HepG2 (cell line): ENCODE results near the gene GATA5. TPM values are rescaled to one million over a fixed set of nuclear protein-coding genes. Genes with fewer than 3 reads are reported as not detected.
A peak's percentile ranks its signal among the peaks of the same experiment; 100 is the strongest.

Source experiments
- ATAC-seq: fragments of 200-7000 bp; cut with Tn5 transposase; 3 replicates; pipeline ENCODE4 v1.9.1; 2020; ENCODE audit warnings: mild to moderate bottlenecking, moderate library complexity
- BruUV-seq: library from RNA; stranded (reverse); fragments of 400-500 nt; replicated peaks from 2 replicates; lab custom pipeline; 2021; lab: Mats Ljungman, UMichigan
- CTCF ChIA-PET: fragments of 300-600 bp; formaldehyde crosslinking; extraction: SDS; loops from one replicate; lab custom pipeline; 2021; ENCODE audit warnings: low total read pairs, inconsistent platforms, low intra/inter-chr PET ratio; lab: Yijun Ruan, JAX
- POLR2A ChIA-PET: fragments of 350-600 bp; sonication (Branson Sonifier 250); formaldehyde crosslinking; loops from one replicate; lab custom pipeline; 2020; ENCODE audit warnings: antibody characterized with exemption, inconsistent platforms; lab: Yijun Ruan, JAX
- DNase-seq: peaks from one replicate; pipeline ENCODE4 v3.0.0-alpha.2; 2015; ENCODE audit warnings: low spot score
- FAIRE-seq: peaks from 3 replicates; lab custom pipeline; 2011; peaks lifted over from hg19 to GRCh38; lab: Jason Lieb, UNC
- H2AFZ ChIP-seq: one replicate; pipeline ENCODE4 v1.6.1; 2011; ENCODE audit warnings: low read length, inconsistent platforms
- H3K27ac ChIP-seq: fragments of 300-600 bp; 3 replicates; pipeline ENCODE4 v1.8.0; 2011; ENCODE audit warnings: mixed run types, mild to moderate bottlenecking, mixed read lengths, low read length, inconsistent platforms; ENCODE audit not compliant: insufficient read depth; ENCODE audit errors: extremely low read length
- H3K27me3 ChIP-seq, 2 experiments: fragments of 200-600 bp in 1 of 2; 2 replicates in 1 of 2; 3 replicates in 1 of 2; pipeline versions ENCODE4 v1.6.0 to v1.8.0; 2011; ENCODE audit warnings: low read length in 2 of 2, mild to moderate bottlenecking in 2 of 2, moderate library complexity in 2 of 2, inconsistent platforms in 1 of 2; ENCODE audit not compliant: insufficient read depth in 2 of 2, control insufficient read depth in 1 of 2
- H3K36me3 ChIP-seq, 2 experiments: fragments of 200-600 bp in 1 of 2; replicated peaks in 1 of 2; 2 replicates in 1 of 2; 3 replicates in 1 of 2; pipeline versions ENCODE4 v1.5.1 to v1.8.0; 2011; ENCODE audit warnings: low read length in 2 of 2, inconsistent platforms in 1 of 2; ENCODE audit not compliant: insufficient read depth in 2 of 2, control insufficient read depth in 1 of 2
- H3K4me1 ChIP-seq: 2 replicates; pipeline ENCODE4 v1.5.1; 2012; ENCODE audit warnings: low read length, inconsistent platforms; ENCODE audit not compliant: insufficient read depth
- H3K4me2 ChIP-seq: 2 replicates; pipeline ENCODE4 v1.6.0; 2011; ENCODE audit warnings: low read depth, low read length, inconsistent platforms
- H3K4me3 ChIP-seq, 3 experiments: fragments of 200-600 bp in 1 of 3; sonication (generic), shearing (Covaris generic) in 1 of 3; replicated peaks in 1 of 3; 2 replicates each; pipeline ENCODE4 v1.5.1; 2011 to 2016; ENCODE audit warnings: low read length in 3 of 3, inconsistent platforms in 2 of 3, low read depth in 2 of 3, mild to moderate bottlenecking in 2 of 3, control low read depth in 1 of 3, mixed read lengths in 1 of 3; ENCODE audit not compliant: insufficient read depth in 1 of 3
- H3K79me2 ChIP-seq: one replicate; pipeline ENCODE4 v1.6.1; 2011; ENCODE audit warnings: low read length, inconsistent platforms; ENCODE audit not compliant: insufficient read depth
- H3K9ac ChIP-seq: 2 replicates; pipeline ENCODE4 v1.6.0; 2011; ENCODE audit warnings: mild to moderate bottlenecking, low read depth, low read length, inconsistent platforms; ENCODE audit not compliant: insufficient read depth
- H3K9me3 ChIP-seq: 2 replicates; pipeline ENCODE4 v1.5.1; 2012; ENCODE audit warnings: mild to moderate bottlenecking, low read length
- H4K20me1 ChIP-seq: 2 replicates; pipeline ENCODE4 v1.6.0; 2011; ENCODE audit warnings: inconsistent platforms, mild to moderate bottlenecking, low read length, moderate library complexity; ENCODE audit not compliant: insufficient read depth
- BHLHE40 ChIP-seq: IDR thresholded peaks from 2 replicates; pipeline ENCODE4 v1.6.1; 2011; ENCODE audit warnings: low read length, improper control_type of control experiment
- CREB1 ChIP-seq, 2 experiments: fragments of 450-650 bp in 1 of 2; IDR thresholded peaks; 2 replicates each; pipeline ENCODE4 v1.6.1; 2016 to 2017; ENCODE audit warnings: control low read depth in 1 of 2, mild to moderate bottlenecking in 1 of 2, missing compliant biosample characterization in 1 of 2, missing genetic modification characterization in 1 of 2
- HHEX ChIP-seq: IDR thresholded peaks from 2 replicates; pipeline ENCODE4 v1.6.1; 2016; ENCODE audit warnings: control low read depth
- IRF1 ChIP-seq: sonication (generic); formaldehyde crosslinking; IDR thresholded peaks from 2 replicates; pipeline ENCODE4 v1.4.0; 2020; ENCODE audit warnings: low read depth, mild to moderate bottlenecking, missing genetic modification reagents
- ZNF749 ChIP-seq: sonication (generic); formaldehyde crosslinking; IDR thresholded peaks from 2 replicates; pipeline ENCODE4 v1.8.0; 2022; ENCODE audit warnings: mild to moderate bottlenecking, missing genetic modification reagents, moderate library complexity, borderline replicate concordance
- WGBS: methylation state at CpG from one replicate; pipeline ENCODE4 v1.1.6; 2017; ENCODE audit warnings: low lambda C conversion rate; 5-methylcytosine and 5-hydroxymethylcytosine counted together
- in situ Hi-C: cut with HindIII; loops from 2 replicates; pipeline ENCODE4 v1.10.0; 2017; ENCODE audit warnings: low pct_unique_long_range_greater_than_20kb; ENCODE audit not compliant: extremely low pct_ligation_motif_present
- intact Hi-C: fragments of 100-400 bp; cut with micrococcal nuclease; formaldehyde crosslinking; loops from one replicate; pipeline ENCODE4 v1.10.0; 2022; ENCODE audit not compliant: unreplicated experiment
- polyA plus RNA-seq, 8 experiments: library from polyadenylated mRNA; depleted of rRNA in 3 of 8; stranded (reverse) in 7 of 8; unstranded in 1 of 8; fragments of >200 nt; fragmentation: Illumina TruSeq in 4 of 8; extraction: Trizol in 4 of 8; gene quantifications; 2 replicates each; pipeline versions ENCODE4 v1.2.1 to v1.2.3, GENCODE V29; 2011 to 2016; ENCODE audit warnings: low read depth in 4 of 8, missing spikeins in 1 of 8, mixed read lengths in 1 of 8; ENCODE audit not compliant: insufficient read depth in 1 of 8
- total RNA-seq, 5 experiments: library from RNA; depleted of rRNA; stranded (reverse); fragments of >200 nt; fragmentation: Illumina TruSeq; extraction: Trizol; gene quantifications; 2 replicates each; pipeline ENCODE4 v1.2.3, GENCODE V29; 2016; ENCODE audit warnings: low read depth in 1 of 5
- TF ChIP-seq, protein P1 (sequence below): IDR thresholded peaks from 2 replicates; pipeline ENCODE4 v1.6.1; 2016; ENCODE audit warnings: mild to moderate bottlenecking, missing biosample characterization, missing genetic modification reagents
- TF ChIP-seq, protein P2 (sequence below), 2 experiments: sonication (generic) in 1 of 2; formaldehyde crosslinking in 1 of 2; IDR thresholded peaks; 2 replicates each; pipeline versions ENCODE4 v1.5.1 to v1.6.1; 2011 to 2020; ENCODE audit warnings: borderline replicate concordance in 1 of 2, low read depth in 1 of 2, low read length in 1 of 2, mild to moderate bottlenecking in 1 of 2, missing genetic modification reagents in 1 of 2, moderate library complexity in 1 of 2
- TF ChIP-seq, protein P3 (sequence below): sonication (generic); formaldehyde crosslinking; IDR thresholded peaks from 2 replicates; pipeline ENCODE4 v1.4.0; 2020; ENCODE audit warnings: missing genetic modification reagents

The GATA5 gene
- total and polyA plus RNA-seq, 2 of the 13 experiments (the other 11 are each of a cell fraction or from before 2014, with no cell fraction given) = 0.12 to 0.20 TPM

DNA sequence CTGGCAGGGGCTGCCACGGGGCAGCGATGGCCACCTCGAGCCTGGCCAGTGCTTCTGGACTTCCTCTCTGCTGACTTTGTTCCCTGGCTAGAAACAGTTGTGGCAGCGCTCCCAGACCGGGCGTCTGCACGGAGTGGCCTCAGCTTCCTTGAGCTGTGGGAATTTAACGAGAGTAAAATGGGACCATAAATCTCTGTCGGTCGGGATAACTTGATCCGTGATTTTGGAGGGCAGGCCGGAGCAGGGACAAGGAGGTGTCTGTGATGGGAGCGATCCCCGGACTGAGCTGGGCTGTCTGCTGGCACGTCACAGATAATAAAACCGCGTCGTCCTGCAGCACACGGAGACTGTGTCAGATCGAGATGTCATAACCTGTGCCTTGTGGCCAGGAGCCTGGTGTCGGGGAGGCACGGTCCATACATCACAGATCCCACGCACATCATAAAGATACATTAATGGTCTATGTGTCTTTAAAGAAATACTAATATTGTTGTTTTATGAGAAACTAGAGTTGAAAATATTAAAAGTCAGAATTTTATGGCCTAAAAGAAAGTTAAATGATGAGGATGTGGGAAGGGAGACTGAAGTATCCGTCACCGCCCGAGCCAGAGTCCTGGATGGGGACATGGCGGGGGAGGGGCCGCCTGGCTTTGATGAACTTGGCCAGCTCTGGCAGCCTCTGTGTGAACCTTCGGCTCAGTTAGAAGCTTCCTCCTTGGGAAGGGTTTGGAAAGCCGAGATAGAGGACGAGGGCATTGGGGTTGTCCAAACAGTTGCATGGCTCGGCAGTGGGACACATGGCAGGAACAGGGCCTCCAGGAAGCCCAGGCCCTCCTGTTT is 41.9 kb downstream of the GATA5 start:
- H3K27ac ChIP-seq = no peak overlapping the region

GRCh38 chr20:62430866-62431447 is 44.8 kb downstream of the GATA5 start:
- peaks cover 9% of the 10 kb centered on the region; the same call in 1 of the 2 replicates for H4K20me1 ChIP-seq
- DNase-seq (no peak), ATAC-seq (no peak), FAIRE-seq (peak; percentile 67)
- ChIA-PET POLR2A (interaction anchor here (0.7 to 1.6 kb wide), 2 partner anchors 18 to 21 kb away, joined by 3 read pairs; no protein-coding TSS in a partner anchor), CTCF (no interaction called here)
- H3K4me3 ChIP-seq = no peak overlapping the region
- H3K36me3 ChIP-seq = no peaks in the 10 kb centered on the region
- in situ Hi-C loops (no loop called here), intact Hi-C loops (no loop called here)
- peaks cover 42% of the 10 kb centered on the region for H3K4me1 ChIP-seq
- H3K4me2 ChIP-seq = peak overlapping the region; percentile 18
- 5% methylated on average over 23 of the region's 23 CpGs for WGBS
- TF ChIP-seq, protein P1, sequence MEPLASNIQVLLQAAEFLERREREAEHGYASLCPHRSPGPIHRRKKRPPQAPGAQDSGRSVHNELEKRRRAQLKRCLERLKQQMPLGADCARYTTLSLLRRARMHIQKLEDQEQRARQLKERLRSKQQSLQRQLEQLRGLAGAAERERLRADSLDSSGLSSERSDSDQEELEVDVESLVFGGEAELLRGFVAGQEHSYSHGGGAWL (CRISPR knock-in tag) = no peak
- TF ChIP-seq, protein P2, sequence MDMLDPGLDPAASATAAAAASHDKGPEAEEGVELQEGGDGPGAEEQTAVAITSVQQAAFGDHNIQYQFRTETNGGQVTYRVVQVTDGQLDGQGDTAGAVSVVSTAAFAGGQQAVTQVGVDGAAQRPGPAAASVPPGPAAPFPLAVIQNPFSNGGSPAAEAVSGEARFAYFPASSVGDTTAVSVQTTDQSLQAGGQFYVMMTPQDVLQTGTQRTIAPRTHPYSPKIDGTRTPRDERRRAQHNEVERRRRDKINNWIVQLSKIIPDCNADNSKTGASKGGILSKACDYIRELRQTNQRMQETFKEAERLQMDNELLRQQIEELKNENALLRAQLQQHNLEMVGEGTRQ (IDR thresholded peaks at IDR 0.05; ENCODE audit: low read depth, low read length) = peak; percentile 18; the same call in 1 of the 2 replicates
- TF ChIP-seq, protein P2 (CRISPR knock-in tag; IDR thresholded peaks at IDR 0.05; ENCODE audit: borderline replicate concordance) = no peak; the same call in 1 of the 2 replicates
- TF ChIP-seq ZNF749 (CRISPR knock-in tag) (0 out of 2 replicates have a peak, but pooled peaks have one; percentile 10), BHLHE40 (0 out of 2 replicates have a peak, but pooled peaks have one; percentile 11), HHEX (CRISPR knock-in tag) (no peak)
- TF ChIP-seq, protein P3, sequence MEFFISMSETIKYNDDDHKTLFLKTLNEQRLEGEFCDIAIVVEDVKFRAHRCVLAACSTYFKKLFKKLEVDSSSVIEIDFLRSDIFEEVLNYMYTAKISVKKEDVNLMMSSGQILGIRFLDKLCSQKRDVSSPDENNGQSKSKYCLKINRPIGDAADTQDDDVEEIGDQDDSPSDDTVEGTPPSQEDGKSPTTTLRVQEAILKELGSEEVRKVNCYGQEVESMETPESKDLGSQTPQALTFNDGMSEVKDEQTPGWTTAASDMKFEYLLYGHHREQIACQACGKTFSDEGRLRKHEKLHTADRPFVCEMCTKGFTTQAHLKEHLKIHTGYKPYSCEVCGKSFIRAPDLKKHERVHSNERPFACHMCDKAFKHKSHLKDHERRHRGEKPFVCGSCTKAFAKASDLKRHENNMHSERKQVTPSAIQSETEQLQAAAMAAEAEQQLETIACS = no peak
- no peaks in the 10 kb centered on the region for H3K79me2 ChIP-seq
- no peak overlapping the region for H3K9ac ChIP-seq
- no peak overlapping the region for H2AFZ ChIP-seq
- no TSS peak for BruUV-seq
- H3K27me3 ChIP-seq = peaks cover 22 to 95% of the 10 kb centered on the region in 2 experiments
- no peaks in the 10 kb centered on the region for H3K9me3 ChIP-seq
- H3K27ac ChIP-seq = no peak overlapping the region

More for the DNA sequence above, 41.9 kb downstream of the GATA5 start:
- 0 out of 2 replicates have a peak, but pooled peaks have one; percentile 11 for TF ChIP-seq CREB1 (IDR thresholded peaks at IDR 0.05)
- no peak for TF ChIP-seq CREB1 (CRISPR knock-in tag; IDR thresholded peaks at IDR 0.05)
- no peak for TF ChIP-seq IRF1 (CRISPR knock-in tag)
- Histone ChIP-seq H3K79me2 (no peaks in the 10 kb centered on the region), H2AFZ (no peak overlapping the region), H3K4me2 (no peak overlapping the region), H3K27me3 (peaks cover 29 to 97% of the 10 kb centered on the region in 2 experiments), H3K4me1 (peaks cover 40% of the 10 kb centered on the region), H3K4me3 (no peak overlapping the region), H3K9me3 (no peaks in the 10 kb centered on the region), H3K9ac (no peak overlapping the region), H4K20me1 (peaks cover 16% of the 10 kb centered on the region; the same call in 1 of the 2 replicates), H3K36me3 (no peaks in the 10 kb centered on the region)
- ChIA-PET CTCF (no interaction called here), POLR2A (no interaction called here)
- 52% methylated on average over 32 of the region's 32 CpGs for WGBS
- BruUV-seq = no TSS peak
- intact Hi-C loops = no loop called here
- in situ Hi-C loops = no loop called here
- ATAC-seq (no peak), FAIRE-seq (no peak), DNase-seq (no peak)
